Stomach (tissue), 4 donors: ENCODE results near the gene ZNHIT3.

Experiments used
- CTCF ChIP-seq, 7 experiments: fragments of 450-650 bp in 4 of 7; fragments of 200-600 bp in 3 of 7; sonication (generic) in 3 of 7; IDR thresholded peaks; one replicate each; pipeline ENCODE4 v1.5.1; 2016 to 2019; ENCODE audit warnings: antibody characterized with exemption in 7 of 7, control low read depth in 2 of 7, mild to moderate bottlenecking in 1 of 7
- POLR2A ChIP-seq, 4 donors: fragments of 450-650 bp; IDR thresholded peaks; one replicate each; pipeline ENCODE4 v1.6.1; 2016; ENCODE audit warnings: antibody characterized with exemption in 4 of 4, control low read depth in 2 of 4, mild to moderate bottlenecking in 1 of 4, moderate library complexity in 1 of 4
- POLR2AphosphoS5 ChIP-seq, 3 donors: sonication (generic); formaldehyde crosslinking; IDR thresholded peaks; one replicate each; pipeline ENCODE4 v1.6.1; 2016; ENCODE audit warnings: antibody characterized with exemption in 3 of 3

GRCh38 chr17:36485027-36485426 is 1.5 kb upstream of the ZNHIT3 start:
- TF ChIP-seq CTCF (IDR thresholded peaks at IDR 0.05) = no peak
- no peak for TF ChIP-seq POLR2A (IDR thresholded peaks at IDR 0.05)
- no peak for TF ChIP-seq POLR2AphosphoS5 (IDR thresholded peaks at IDR 0.05)
